Measurements from ENCODE around the gene TUBGCP2. TPM values are rescaled to one million over a fixed set of nuclear protein-coding genes. Genes with fewer than 3 reads are reported as not detected.

TUBGCP2 gene
- 51.0 and 62.5 TPM in 2 replicates for total RNA-seq

GRCh38 chr10:133308421-133309099 lies at the start of gene TUBGCP2, which contains the start of gene ZNF511:
Gene TUBGCP2 (minus strand): TSS chr10:133308872. CDS start chr10:133302941, 5,931 bp downstream.
Gene ZNF511 (plus strand): TSS chr10:133308914. CDS start chr10:133308944, 30 bp downstream.

GRCh38 chr10:133357285-133358161 lies 48.9 kb upstream of the TUBGCP2 start, which contains the start of gene FUOM:
Gene FUOM (minus strand): TSS chr10:133358019. CDS start chr10:133358007, 12 bp downstream.

GRCh38 chr10:133336577-133337369 lies 28.1 kb upstream of the TUBGCP2 start, which contains the start of gene CALY:
Gene CALY (minus strand): TSS chr10:133336896. CDS start chr10:133328989, 7,907 bp downstream.

GRCh38 chr10:133276435-133277201 lies 32.1 kb downstream of the TUBGCP2 start, which contains the start of gene ADAM8:
Gene ADAM8 (minus strand): TSS chr10:133276868. CDS start chr10:133276817, 51 bp downstream.

GRCh38 chr10:133237588-133238465 lies 70.8 kb downstream of the TUBGCP2 start, which contains the start of gene VENTX:
Gene VENTX (plus strand): TSS chr10:133237855. CDS start chr10:133237915, 60 bp downstream.

GRCh38 chr10:133230044-133230361 lies 78.7 kb downstream of the TUBGCP2 start, which contains the start of gene UTF1:
Gene UTF1 (plus strand): TSS chr10:133230217. CDS start chr10:133230289, 72 bp downstream.

Small RNAs within 50 kb of the gene (small RNA-seq; reads per million reads assigned to genes)
- not detected for gene BANF1P2

Other genes with a start within 250 kb of the TUBGCP2 start
- not detected in 2 replicates for gene ADGRA1, start 220.9 kb downstream of the TUBGCP2 start, total RNA-seq
- gene KNDC1, start 148.7 kb downstream of the TUBGCP2 start, total RNA-seq, result 0.54 and 0.65 TPM in 2 replicates
- gene UTF1, start 78.7 kb downstream of the TUBGCP2 start, total RNA-seq, result not detected in 2 replicates
- gene VENTX, start 71.0 kb downstream of the TUBGCP2 start, total RNA-seq, result not detected in 2 replicates
- gene ADAM8, start 32.0 kb downstream of the TUBGCP2 start, total RNA-seq, result 0.32 and 0.65 TPM in 2 replicates
- gene ZNF511, start within 50 bp of the TUBGCP2 start, total RNA-seq, result 21.1 and 23.0 TPM in 2 replicates
- not detected in 2 replicates for gene CALY, start 28.0 kb upstream of the TUBGCP2 start, total RNA-seq
- gene PRAP1, start 38.5 kb upstream of the TUBGCP2 start, total RNA-seq, result not detected in 2 replicates
- 10.4 and 20.8 TPM in 2 replicates for gene FUOM, start 49.1 kb upstream of the TUBGCP2 start, total RNA-seq
- 51.8 and 52.0 TPM in 2 replicates for gene ECHS1, start 64.5 kb upstream of the TUBGCP2 start, total RNA-seq
- 4.2 and 4.4 TPM in 2 replicates for gene PAOX, start 70.4 kb upstream of the TUBGCP2 start, total RNA-seq
- 29.1 and 29.4 TPM in 2 replicates for gene MTG1, start 85.3 kb upstream of the TUBGCP2 start, total RNA-seq
- gene SPRN, start 115.8 kb upstream of the TUBGCP2 start, total RNA-seq, result 0.11 and 0.13 TPM in 2 replicates
- 3.3 and 3.4 TPM in 2 replicates for gene SCART1, start 145.1 kb upstream of the TUBGCP2 start, total RNA-seq
- 1.6 TPM in 2 replicates for gene CYP2E1, start 218.5 kb upstream of the TUBGCP2 start, total RNA-seq

Measured in articular chondrocyte of knee joint (primary cell).